Osteoblast (primary cell): Measurements from ENCODE around the gene NOVA2. TPM values are rescaled to one million over a fixed set of nuclear protein-coding genes. Genes with fewer than 3 reads are reported as not detected.

ENCODE experiments used
- DNase-seq: peaks from one replicate; pipeline ENCODE4 v3.0.0; 2011; ENCODE audit warnings: low spot score, mixed read lengths; ENCODE audit not compliant: insufficient read length; ENCODE audit errors: missing footprints
- H2AFZ ChIP-seq: 2 replicates; pipeline ENCODE4 v1.6.0; 2011; ENCODE audit warnings: mild to moderate bottlenecking, low read length
- H3K27ac ChIP-seq: 2 replicates; pipeline ENCODE4 v1.5.1; 2011; ENCODE audit warnings: mild to moderate bottlenecking, low read depth, low read length, moderate library complexity
- H3K27me3 ChIP-seq: 2 replicates; pipeline ENCODE4 v1.6.0; 2012; ENCODE audit warnings: mild to moderate bottlenecking, control low read depth, inconsistent platforms, low read length, moderate library complexity; ENCODE audit not compliant: insufficient read depth
- H3K36me3 ChIP-seq: 2 replicates; pipeline ENCODE4 v1.5.1; 2011; ENCODE audit warnings: mild to moderate bottlenecking, low read length, control low read depth, moderate library complexity; ENCODE audit not compliant: insufficient read depth
- H3K4me1 ChIP-seq: 2 replicates; pipeline ENCODE4 v1.5.1; 2011; ENCODE audit warnings: mild to moderate bottlenecking, low read length, control low read depth, moderate library complexity; ENCODE audit not compliant: insufficient read depth
- H3K4me2 ChIP-seq: 2 replicates; pipeline ENCODE4 v1.6.0; 2011; ENCODE audit warnings: mild to moderate bottlenecking, low read length; ENCODE audit not compliant: insufficient read depth
- H3K4me3 ChIP-seq: fragments of 200-600 bp; sonication (generic); 3 replicates; pipeline ENCODE4 v1.5.1; 2012; ENCODE audit warnings: mild to moderate bottlenecking, low read length, inconsistent platforms; ENCODE audit not compliant: insufficient read depth
- H3K79me2 ChIP-seq: 2 replicates; pipeline ENCODE4 v1.6.0; 2012; ENCODE audit warnings: mild to moderate bottlenecking, low read length, control low read depth, inconsistent platforms; ENCODE audit not compliant: insufficient read depth
- H3K9me3 ChIP-seq: 2 replicates; pipeline ENCODE4 v1.5.1; 2011; ENCODE audit warnings: low read depth, low read length, control low read depth
- H4K20me1 ChIP-seq: 2 replicates; pipeline ENCODE4 v1.6.0; 2012; ENCODE audit warnings: mild to moderate bottlenecking, low read length, control low read depth; ENCODE audit not compliant: insufficient read depth
- total RNA-seq: library from RNA; depleted of rRNA; stranded (reverse); fragments of >200 nt; gene quantifications from 2 replicates; pipeline ENCODE4 v1.2.3, GENCODE V29; 2012
- TF ChIP-seq, protein P1 (sequence below): IDR thresholded peaks from 2 replicates; pipeline ENCODE4 v1.5.1; 2011; ENCODE audit warnings: mild to moderate bottlenecking, low read depth, low read length, moderate library complexity; ENCODE audit errors: extremely low read depth

The NOVA2 gene
- total RNA-seq, 1 donor: not detected

DNA sequence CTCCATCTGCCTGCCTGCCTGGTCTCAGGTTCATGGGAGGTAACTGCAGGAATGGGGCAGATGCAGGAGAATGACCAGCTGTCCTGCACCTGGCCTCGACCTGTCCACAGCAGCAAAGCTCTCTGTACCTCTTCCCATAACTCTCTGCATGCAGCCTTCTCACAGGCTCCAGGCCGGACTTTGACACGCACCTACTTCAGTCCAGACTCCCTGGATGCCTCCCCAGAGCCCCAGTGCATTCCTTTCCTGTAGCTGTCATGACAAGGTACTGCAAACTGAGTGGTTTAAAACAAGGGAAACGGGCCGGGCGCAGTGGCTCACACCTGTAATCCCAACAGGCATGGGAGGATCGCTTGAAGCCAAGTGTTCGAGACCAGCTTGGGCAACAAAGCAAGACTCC lies 62.4 kb downstream of the NOVA2 start:
- no peak overlapping the region for H2AFZ ChIP-seq
- no peaks in the 10 kb centered on the region for H3K9me3 ChIP-seq
- H4K20me1 ChIP-seq: no peaks in the 10 kb centered on the region
- H3K4me2 ChIP-seq: no peak overlapping the region
- no peaks in the 10 kb centered on the region for H3K36me3 ChIP-seq
- no peaks in the 10 kb centered on the region for H3K4me1 ChIP-seq
- no peaks in the 10 kb centered on the region for H3K79me2 ChIP-seq
- DNase-seq: no peak
- TF ChIP-seq, protein P1, sequence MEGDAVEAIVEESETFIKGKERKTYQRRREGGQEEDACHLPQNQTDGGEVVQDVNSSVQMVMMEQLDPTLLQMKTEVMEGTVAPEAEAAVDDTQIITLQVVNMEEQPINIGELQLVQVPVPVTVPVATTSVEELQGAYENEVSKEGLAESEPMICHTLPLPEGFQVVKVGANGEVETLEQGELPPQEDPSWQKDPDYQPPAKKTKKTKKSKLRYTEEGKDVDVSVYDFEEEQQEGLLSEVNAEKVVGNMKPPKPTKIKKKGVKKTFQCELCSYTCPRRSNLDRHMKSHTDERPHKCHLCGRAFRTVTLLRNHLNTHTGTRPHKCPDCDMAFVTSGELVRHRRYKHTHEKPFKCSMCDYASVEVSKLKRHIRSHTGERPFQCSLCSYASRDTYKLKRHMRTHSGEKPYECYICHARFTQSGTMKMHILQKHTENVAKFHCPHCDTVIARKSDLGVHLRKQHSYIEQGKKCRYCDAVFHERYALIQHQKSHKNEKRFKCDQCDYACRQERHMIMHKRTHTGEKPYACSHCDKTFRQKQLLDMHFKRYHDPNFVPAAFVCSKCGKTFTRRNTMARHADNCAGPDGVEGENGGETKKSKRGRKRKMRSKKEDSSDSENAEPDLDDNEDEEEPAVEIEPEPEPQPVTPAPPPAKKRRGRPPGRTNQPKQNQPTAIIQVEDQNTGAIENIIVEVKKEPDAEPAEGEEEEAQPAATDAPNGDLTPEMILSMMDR: no peak
- H3K27me3 ChIP-seq: peaks cover 10% of the 10 kb centered on the region
- H3K4me3 ChIP-seq: no peak overlapping the region
- H3K27ac ChIP-seq: no peak overlapping the region

DNA sequence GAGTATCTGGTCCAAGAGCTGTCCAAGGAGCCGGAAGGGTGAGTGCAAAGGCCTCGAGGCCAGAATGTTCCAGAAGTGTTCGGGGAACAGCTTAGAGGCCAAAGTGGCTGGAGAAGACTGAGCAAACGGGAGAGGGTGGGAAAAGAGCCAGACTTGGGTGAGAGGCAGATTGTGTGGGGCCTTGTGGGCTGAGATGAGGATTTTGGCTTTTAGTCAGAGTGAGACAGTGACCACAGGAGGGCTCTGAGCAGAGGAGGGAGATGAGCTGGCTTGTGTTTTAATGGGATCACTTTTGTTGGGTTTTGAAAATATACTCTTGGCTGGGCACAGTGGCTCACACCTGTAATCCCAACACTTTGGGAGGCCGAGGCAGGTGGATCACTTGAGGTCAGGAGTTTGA lies 64.7 kb downstream of the NOVA2 start:
- Histone ChIP-seq H3K4me3 (no peak overlapping the region), H3K4me2 (no peak overlapping the region), H3K79me2 (no peaks in the 10 kb centered on the region), H3K4me1 (no peaks in the 10 kb centered on the region), H3K27me3 (peaks cover 10% of the 10 kb centered on the region), H2AFZ (no peak overlapping the region), H4K20me1 (no peaks in the 10 kb centered on the region), H3K27ac (no peak overlapping the region), H3K36me3 (no peaks in the 10 kb centered on the region), H3K9me3 (no peaks in the 10 kb centered on the region)
- peak; percentile 76 for DNase-seq
- TF ChIP-seq, protein P1: no peak

DNA sequence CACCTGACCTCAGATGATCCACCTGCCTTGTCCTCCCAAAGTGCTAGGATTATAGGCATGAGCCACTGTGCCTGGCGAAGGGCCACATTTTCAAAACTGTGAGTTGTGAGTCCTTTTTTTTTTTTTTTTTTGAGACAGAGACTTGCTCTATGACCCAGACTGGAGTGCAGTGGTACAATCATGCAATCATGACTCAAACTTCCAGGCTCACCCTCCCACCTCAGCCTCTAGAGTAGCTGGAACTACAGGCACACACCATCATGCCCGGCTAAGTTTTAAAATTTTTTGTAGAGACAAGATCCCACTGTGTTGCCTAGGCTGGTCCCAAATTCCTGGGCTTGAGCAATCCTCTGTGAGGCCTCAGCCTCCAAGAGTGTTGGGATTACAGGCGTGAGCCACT lies 67.4 kb downstream of the NOVA2 start:
- H2AFZ ChIP-seq: peak overlapping the region; percentile 50
- DNase-seq: peak; percentile 15
- H3K4me2 ChIP-seq: no peak overlapping the region

DNA sequence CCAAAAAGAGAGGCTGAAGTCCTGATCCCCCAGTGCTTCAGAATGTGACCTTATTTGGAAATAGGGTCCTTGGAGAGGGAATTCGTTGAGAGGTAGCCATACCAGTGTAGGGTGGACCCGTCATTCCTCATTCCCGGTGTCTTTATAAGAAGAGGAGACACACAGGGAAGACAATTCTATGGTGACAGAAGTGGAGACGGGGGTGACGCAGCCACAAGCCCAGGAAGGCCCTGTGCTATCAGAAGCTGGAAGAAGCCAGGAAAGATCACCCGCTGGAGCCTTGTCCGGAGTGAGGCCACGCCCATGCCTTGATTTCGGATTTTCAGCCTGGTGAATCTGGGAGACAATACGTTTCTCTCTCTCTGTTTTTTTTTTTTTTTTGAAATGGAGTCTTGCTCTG lies 68.7 kb downstream of the NOVA2 start:
- Histone ChIP-seq H3K27me3 (no peaks in the 10 kb centered on the region), H4K20me1 (peaks cover 9% of the 10 kb centered on the region), H3K79me2 (peaks cover 10% of the 10 kb centered on the region), H3K4me1 (peaks cover 5% of the 10 kb centered on the region), H3K36me3 (no peaks in the 10 kb centered on the region), H3K4me3 (no peak overlapping the region), H3K27ac (no peak overlapping the region), H2AFZ (no peak overlapping the region), H3K9me3 (no peaks in the 10 kb centered on the region), H3K4me2 (no peak overlapping the region)
- TF ChIP-seq, protein P1: no peak
- DNase-seq: peak; percentile 8

More for the DNA sequence above, 67.4 kb downstream of the NOVA2 start:
- H3K4me3 ChIP-seq: no peak overlapping the region
- H3K9me3 ChIP-seq: no peaks in the 10 kb centered on the region
- TF ChIP-seq, protein P1: no peak
- H3K27ac ChIP-seq: no peak overlapping the region
- no peaks in the 10 kb centered on the region for H4K20me1 ChIP-seq
- no peaks in the 10 kb centered on the region for H3K36me3 ChIP-seq
- peaks cover under 1% of the 10 kb centered on the region for H3K4me1 ChIP-seq
- H3K27me3 ChIP-seq: peaks cover 2% of the 10 kb centered on the region
- H3K79me2 ChIP-seq: peaks cover 7% of the 10 kb centered on the region
